ENCODE results near the gene JSRP1. TPM values are rescaled to one million over a fixed set of nuclear protein-coding genes. Genes with fewer than 3 reads are reported as not detected.
"Not testable (repeated sequence)": the region's sequence is repeated elsewhere in the genome, so short reads cannot be mapped to it uniquely, and the experiment has no call there.

JSRP1 gene
- total and polyA plus RNA-seq, 5 experiments from 2014 or later: 0.41 to 1.3 (median 0.64) TPM; not detected in 1

- H3K27me3 Mint-ChIP-seq: no peaks in the 10 kb centered on the region
- peaks cover 21 to 47% (median 32%) of the 10 kb centered on the region in 4 donors for H3K4me1 Mint-ChIP-seq
- DNase-seq: peak in 8 of 10 donors; percentile 48 to 87 (median 64)
- H3K27ac Mint-ChIP-seq: peak overlapping the region; percentile 87 to 92 (median 91)
- H3K4me3 Mint-ChIP-seq: peak overlapping the region; percentile 84 to 97 (median 90)
- peaks cover 0 to 26% (median 0%) of the 10 kb centered on the region in 3 donors for H3K36me3 Mint-ChIP-seq
- POLR2A ChIA-PET: interaction anchor here (0.6 to 8.7 kb wide), 21 partner anchors 11 to 186 kb away, joined by 3 to 132 read pairs (median 6); partner anchors contain the start of genes GADD45B, LSM7, SPPL2B and TIMM13
- peak; percentile 81 to 82 for ATAC-seq
- H3K9me3 Mint-ChIP-seq: no peaks in the 10 kb centered on the region
Measured at GRCh38 chr19:2289714-2290435, 33.7 kb upstream of the JSRP1 start.

- Mint-ChIP-seq H3K27me3 (no peaks in the 10 kb centered on the region), H3K4me1 (peaks cover 20 to 45% (median 30%) of the 10 kb centered on the region in 4 donors), H3K36me3 (peaks cover 0 to 24% (median 0%) of the 10 kb centered on the region in 3 donors), H3K9me3 (no peaks in the 10 kb centered on the region), H3K4me3 (peak overlapping the region; percentile 84 to 97 (median 90)), H3K27ac (peak overlapping the region; percentile 87 to 94 (median 91))
- ATAC-seq (peak; percentile 7 to 36), DNase-seq (no peak)
- POLR2A ChIA-PET: interaction anchor here (0.6 to 8.7 kb wide), 19 partner anchors 9 to 438 kb away, joined by 3 to 132 read pairs (median 4); partner anchors contain the start of genes GADD45B, LSM7, SPPL2B and TIMM13
Measured at GRCh38 chr19:2288818-2289713, 32.8 kb upstream of the JSRP1 start.

- no peaks in the 10 kb centered on the region for H3K27me3 Mint-ChIP-seq
Measured at GRCh38 chr19:2288338-2288817, 32.2 kb upstream of the JSRP1 start.

GRCh38 chr19:2287585-2288337 lies 31.5 kb upstream of the JSRP1 start:
- peaks cover 17 to 39% (median 25%) of the 10 kb centered on the region in 4 donors for H3K4me1 Mint-ChIP-seq
- no peak for ATAC-seq
- no peak for DNase-seq
- H3K27me3 Mint-ChIP-seq: no peaks in the 10 kb centered on the region
- peak overlapping the region in 3 of 10 donors; percentile 88 to 96 (median 88) for H3K4me3 Mint-ChIP-seq
- POLR2A ChIA-PET: interaction anchor here (0.5 to 8.7 kb wide), 7 partner anchors 13 to 106 kb away, joined by 3 to 132 read pairs (median 3); partner anchors contain the start of genes LSM7 and SPPL2B
- peaks cover 0 to 12% (median 0%) of the 10 kb centered on the region in 3 donors for H3K36me3 Mint-ChIP-seq
- no peaks in the 10 kb centered on the region for H3K9me3 Mint-ChIP-seq
- H3K27ac Mint-ChIP-seq: peak overlapping the region in 8 of 10 donors; percentile 25 to 92 (median 88)

More at GRCh38 chr19:2288338-2288817, 32.2 kb upstream of the JSRP1 start:
- peak overlapping the region; percentile 84 to 97 (median 90) for H3K4me3 Mint-ChIP-seq
- H3K4me1 Mint-ChIP-seq: peaks cover 16 to 38% (median 25%) of the 10 kb centered on the region in 4 donors
- no peaks in the 10 kb centered on the region for H3K9me3 Mint-ChIP-seq
- peak overlapping the region; percentile 77 to 94 (median 90) for H3K27ac Mint-ChIP-seq
- peaks cover 0 to 18% (median 0%) of the 10 kb centered on the region in 3 donors for H3K36me3 Mint-ChIP-seq
- POLR2A ChIA-PET: interaction anchor here (0.6 to 8.7 kb wide), 12 partner anchors 9 to 437 kb away, joined by 3 to 132 read pairs (median 8); partner anchors contain the start of genes GADD45B and TIMM13
- no peak for ATAC-seq
- DNase-seq: no peak

- peaks cover 0 to 4% (median 0%) of the 10 kb centered on the region in 3 donors for H3K36me3 Mint-ChIP-seq
- peak overlapping the region in 1 of 10 donors; percentile 51 for H3K27ac Mint-ChIP-seq
- DNase-seq (no peak), ATAC-seq (no peak)
- no peaks in the 10 kb centered on the region for H3K9me3 Mint-ChIP-seq
- POLR2A ChIA-PET: interaction anchor here (0.5 to 8.7 kb wide), 4 partner anchors 11 to 33 kb away, joined by 3 to 132 read pairs (median 3); no protein-coding TSS in a partner anchor
- H3K4me3 Mint-ChIP-seq: peak overlapping the region in 1 of 10 donors; percentile 12
- H3K27me3 Mint-ChIP-seq: no peaks in the 10 kb centered on the region
- H3K4me1 Mint-ChIP-seq: peaks cover 21 to 41% (median 33%) of the 10 kb centered on the region in 4 donors
Measured at GRCh38 chr19:2286402-2287140, 30.4 kb upstream of the JSRP1 start.

- ATAC-seq (no peak), DNase-seq (no peak)
- Mint-ChIP-seq H3K27ac (no peak overlapping the region), H3K4me1 (peaks cover 13 to 35% (median 24%) of the 10 kb centered on the region in 4 donors), H3K4me3 (no peak overlapping the region), H3K27me3 (no peaks in the 10 kb centered on the region), H3K9me3 (no peaks in the 10 kb centered on the region), H3K36me3 (no peaks in the 10 kb centered on the region)
- POLR2A ChIA-PET: interaction anchor here (0.6 to 8.7 kb wide), 4 partner anchors 9 to 190 kb away, joined by 3 to 132 read pairs (median 3); partner anchors contain the start of gene AMH
Measured at GRCh38 chr19:2283835-2284507, 27.8 kb upstream of the JSRP1 start.

- DNase-seq (no peak), ATAC-seq (no peak)
- Mint-ChIP-seq H3K4me1 (peaks cover 9 to 24% (median 15%) of the 10 kb centered on the region in 4 donors), H3K36me3 (no peaks in the 10 kb centered on the region), H3K27ac (peak overlapping the region in 5 of 10 donors; percentile 14 to 82 (median 64)), H3K9me3 (no peaks in the 10 kb centered on the region), H3K4me3 (peak overlapping the region; percentile 40 to 83 (median 65)), H3K27me3 (no peaks in the 10 kb centered on the region)
- POLR2A ChIA-PET: interaction anchor here (0.7 to 8.7 kb wide), 6 partner anchors 8 to 337 kb away, joined by 3 to 132 read pairs (median 4); partner anchors contain the start of gene PLEKHJ1
Measured at GRCh38 chr19:2282862-2283237, 26.6 kb upstream of the JSRP1 start.

- no peaks in the 10 kb centered on the region for H3K9me3 Mint-ChIP-seq
- ATAC-seq: peak; percentile 55 to 64
Measured at GRCh38 chr19:2282062-2282861, 26.0 kb upstream of the JSRP1 start, which contains the start of gene PEAK3. TSS of gene PEAK3 (minus strand) at chr19:2282175. CDS start at chr19:2280931, 1,244 bp downstream.

GRCh38 chr19:2281265-2282061 lies 25.2 kb upstream of the JSRP1 start:
- not testable (repeated sequence) for H3K27me3 Mint-ChIP-seq, ATAC-seq, H3K36me3 Mint-ChIP-seq, DNase-seq, H3K9me3 Mint-ChIP-seq
- peak overlapping the region in 9 of 10 donors; percentile 36 to 83 (median 67) for H3K4me3 Mint-ChIP-seq
- POLR2A ChIA-PET: interaction anchor here (0.5 to 12.1 kb wide), 13 partner anchors 4 to 1421 kb away, joined by 3 to 132 read pairs (median 4); partner anchors contain the start of gene PEAK3
- peak overlapping the region in 3 of 10 donors; percentile 13 to 57 (median 46) for H3K27ac Mint-ChIP-seq
- H3K4me1 Mint-ChIP-seq: peaks cover 10 to 25% (median 18%) of the 10 kb centered on the region in 4 donors

More at GRCh38 chr19:2282062-2282861, 26.0 kb upstream of the JSRP1 start, which contains the start of gene PEAK3:
- H3K36me3 Mint-ChIP-seq: peaks cover 0 to 2% (median 0%) of the 10 kb centered on the region in 3 donors
- H3K27me3 Mint-ChIP-seq: no peaks in the 10 kb centered on the region
- H3K4me1 Mint-ChIP-seq: peaks cover 9 to 21% (median 16%) of the 10 kb centered on the region in 4 donors
- H3K27ac Mint-ChIP-seq: peak within 1 kb of the TSS in 9 of 10 donors; percentile 13 to 82 (median 58)
- peak in 2 of 10 donors; percentile 31 to 41 for DNase-seq
- POLR2A ChIA-PET: interaction anchor here (0.6 to 8.7 kb wide), 13 partner anchors 7 to 1420 kb away, joined by 3 to 132 read pairs (median 4); partner anchors contain the start of gene PLEKHJ1
- peak within 1 kb of the TSS; percentile 46 to 83 (median 68) for H3K4me3 Mint-ChIP-seq

Data from naive thymus-derived CD8-positive, alpha-beta T cell (primary cell).